Skin of body (tissue), 2 donors: ENCODE data around the gene DTNBP1. TPM values are rescaled to one million over a fixed set of nuclear protein-coding genes. Genes with fewer than 3 reads are reported as not detected.

ENCODE experiments used
- DNase-seq: peaks from one replicate; lab custom pipeline; 2025; lab: John Stamatoyannopoulos, UW
- total RNA-seq: library from RNA; depleted of rRNA; stranded (reverse); fragments of >200 nt; gene quantifications from one replicate; pipeline ENCODE4 v1.2.3, GENCODE V29; 2014

DTNBP1 gene
- total RNA-seq, 1 donor from 2014 or later = 9.1 TPM

GRCh38 chr6:15534974-15535373 lies 127.9 kb downstream of the DTNBP1 start:
- no peak for DNase-seq

GRCh38 chr6:15533379-15534026 lies 129.3 kb downstream of the DTNBP1 start:
- no peak for DNase-seq

- DNase-seq = no peak
Observed at GRCh38 chr6:15531973-15532372, 130.9 kb downstream of the DTNBP1 start.

- no peak for DNase-seq
Observed at GRCh38 chr6:15530411-15530810, 132.4 kb downstream of the DTNBP1 start.

GRCh38 chr6:15528870-15529269 lies 134.0 kb downstream of the DTNBP1 start:
- no peak for DNase-seq

- no peak for DNase-seq
Observed at GRCh38 chr6:15527838-15528617, 134.8 kb downstream of the DTNBP1 start.

GRCh38 chr6:15526212-15526701 lies 136.6 kb downstream of the DTNBP1 start:
- no peak for DNase-seq

GRCh38 chr6:15524861-15525401 lies 137.9 kb downstream of the DTNBP1 start:
- DNase-seq = no peak

GRCh38 chr6:15523679-15524630 lies 138.9 kb downstream of the DTNBP1 start:
- no peak for DNase-seq

- DNase-seq = no peak
Observed at GRCh38 chr6:15522856-15523529, 139.8 kb downstream of the DTNBP1 start.

- DNase-seq = no peak
Observed at GRCh38 chr6:15522427-15522826, 140.4 kb downstream of the DTNBP1 start.

- no peak for DNase-seq
Observed at GRCh38 chr6:15522026-15522425, 140.8 kb downstream of the DTNBP1 start.

GRCh38 chr6:15521582-15521981 lies 141.2 kb downstream of the DTNBP1 start:
- no peak for DNase-seq

GRCh38 chr6:15520626-15521203 lies 142.1 kb downstream of the DTNBP1 start:
- DNase-seq = no peak

GRCh38 chr6:15519681-15520080 lies 143.1 kb downstream of the DTNBP1 start:
- no peak for DNase-seq

- no peak for DNase-seq
Observed at GRCh38 chr6:15518878-15519277, 143.9 kb downstream of the DTNBP1 start.

- DNase-seq = no peak
Observed at GRCh38 chr6:15518057-15518456, 144.8 kb downstream of the DTNBP1 start.

- DNase-seq = no peak
Observed at GRCh38 chr6:15517600-15517999, 145.2 kb downstream of the DTNBP1 start.

GRCh38 chr6:15516923-15517560 lies 145.8 kb downstream of the DTNBP1 start:
- DNase-seq = no peak

- no peak for DNase-seq
Observed at GRCh38 chr6:15516378-15516777, 146.4 kb downstream of the DTNBP1 start.
